MM.1S (cell line): ENCODE data around the gene KIRREL3.

Experiments
- CTCF ChIP-seq: fragments of 300-600 bp; sonication (generic); IDR thresholded peaks from 2 replicates; pipeline ENCODE4 v1.5.1; 2016; ENCODE audit warnings: antibody characterized with exemption, low read length, mixed read lengths
- EZH2 ChIP-seq: fragments of 300-600 bp; sonication (generic); optimal IDR thresholded peaks from 2 replicates; pipeline ENCODE3; 2017; ENCODE audit warnings: low read depth, mild to moderate bottlenecking, antibody characterized with exemption, low read length, mixed read lengths

GRCh38 chr11:126581871-126582648 is 418.5 kb downstream of the KIRREL3 start:
- TF ChIP-seq EZH2 (no peak), CTCF (no peak)
